BJ (cell line): Measurements from ENCODE around the gene MARCO. TPM values are rescaled to one million over a fixed set of nuclear protein-coding genes. Genes with fewer than 3 reads are reported as not detected.
"Not testable (repeated sequence)": the region's sequence is repeated elsewhere in the genome, so short reads cannot be mapped to it uniquely, and the experiment has no call there.

Experiments used
- CTCF ChIA-PET: fragments of 350-600 bp; formaldehyde crosslinking; extraction: SDS; loops from one replicate; lab custom pipeline; 2021; ENCODE audit warnings: antibody characterized with exemption, inconsistent platforms; lab: Yijun Ruan, JAX
- POLR2A ChIA-PET: fragments of 300-600 bp; sonication (Branson Sonifier 250); formaldehyde crosslinking; extraction: SDS; loops from one replicate; lab custom pipeline; 2021; ENCODE audit warnings: antibody characterized with exemption; lab: Charles Lee
- DNase-seq: peaks from one replicate; pipeline ENCODE4 v3.0.0-alpha.2; 2011; ENCODE audit warnings: low read depth
- H3K27me3 ChIP-seq: 2 replicates; pipeline ENCODE4 v1.6.0; 2011; ENCODE audit warnings: low read length; ENCODE audit not compliant: control insufficient read depth, insufficient read depth
- H3K36me3 ChIP-seq: 2 replicates; pipeline ENCODE4 v1.5.1; 2011; ENCODE audit warnings: low read length; ENCODE audit not compliant: control insufficient read depth, insufficient read depth
- H3K4me3 ChIP-seq: 2 replicates; pipeline ENCODE4 v1.5.1; 2011; ENCODE audit warnings: low read depth, mild to moderate bottlenecking, control low read depth, low read length
- CTCF ChIP-seq: IDR thresholded peaks from 2 replicates; pipeline ENCODE4 v1.5.1; 2011; ENCODE audit warnings: low read depth, mild to moderate bottlenecking, control low read depth, inconsistent platforms, low read length, moderate library complexity; ENCODE audit not compliant: insufficient read depth
- polyA plus RNA-seq: library from polyadenylated mRNA; depleted of rRNA; stranded (reverse); fragments of >200 nt; gene quantifications from 2 replicates; pipeline ENCODE4 v1.2.3, GENCODE V29; 2011

MARCO gene
- polyA plus RNA-seq, 1 experiment, result not detected

- no peak overlapping the region for H3K4me3 ChIP-seq
- no peaks in the 10 kb centered on the region for H3K36me3 ChIP-seq
- TF ChIP-seq CTCF, result no peak
- H3K27me3 ChIP-seq, result no peaks in the 10 kb centered on the region
- CTCF ChIA-PET, result no interaction called here
- POLR2A ChIA-PET, result no interaction called here
- no peak for DNase-seq
Measured at GRCh38 chr2:118943286-118943685, 1.3 kb downstream of the MARCO start.

DNA sequence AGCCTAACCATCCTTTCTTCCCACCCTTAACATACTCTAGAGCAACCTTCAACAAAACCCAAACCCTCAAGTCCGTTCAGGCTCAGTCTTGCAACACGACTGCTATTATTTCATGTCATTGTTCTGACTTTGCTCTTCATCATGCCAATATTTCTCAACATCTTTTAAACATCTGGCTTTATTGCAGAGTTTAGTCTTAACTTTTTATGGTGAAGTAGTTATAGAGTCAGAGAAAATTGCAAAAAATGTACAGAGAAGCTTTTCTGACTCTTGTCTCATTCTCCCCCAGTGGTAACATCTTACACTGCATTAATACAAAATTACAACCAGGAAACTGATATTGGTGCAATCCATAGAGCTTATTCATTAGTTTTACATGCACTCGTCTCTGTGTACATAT is 3.9 kb downstream of the MARCO start:
- CTCF ChIA-PET, result no interaction called here
- TF ChIP-seq CTCF, result no peak
- H3K36me3 ChIP-seq, result no peaks in the 10 kb centered on the region
- no peak overlapping the region for H3K4me3 ChIP-seq
- DNase-seq, result no peak
- POLR2A ChIA-PET, result no interaction called here
- H3K27me3 ChIP-seq, result no peaks in the 10 kb centered on the region

DNA sequence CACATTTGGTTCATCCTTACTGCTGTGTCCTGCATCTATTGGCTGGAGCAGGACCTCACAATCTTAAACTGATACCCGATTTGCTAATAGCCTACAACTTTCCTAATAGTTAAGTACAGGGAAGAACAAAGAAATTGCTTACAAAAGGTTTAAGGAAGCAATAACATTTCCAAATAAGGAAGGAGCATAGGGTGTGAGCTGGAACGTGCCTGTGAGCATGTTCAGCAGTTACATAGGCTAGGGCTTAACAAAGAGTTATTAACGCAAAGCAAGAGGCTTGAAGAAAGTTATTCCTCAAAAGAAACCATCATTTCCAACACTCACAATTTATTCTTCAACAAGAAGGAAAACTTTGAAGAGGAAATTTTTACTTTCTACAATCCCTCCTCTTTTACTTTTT is 6.3 kb downstream of the MARCO start:
- DNase-seq, H3K36me3 ChIP-seq, H3K27me3 ChIP-seq, H3K4me3 ChIP-seq, POLR2A ChIA-PET, CTCF ChIA-PET: not testable (repeated sequence)

- no peaks in the 10 kb centered on the region for H3K27me3 ChIP-seq
- ChIA-PET POLR2A (no interaction called here), CTCF (no interaction called here)
- no peak for DNase-seq
- TF ChIP-seq CTCF, result no peak
- H3K36me3 ChIP-seq, result no peaks in the 10 kb centered on the region
- no peak overlapping the region for H3K4me3 ChIP-seq
Measured at GRCh38 chr2:118954297-118955060, 12.5 kb downstream of the MARCO start.

DNA sequence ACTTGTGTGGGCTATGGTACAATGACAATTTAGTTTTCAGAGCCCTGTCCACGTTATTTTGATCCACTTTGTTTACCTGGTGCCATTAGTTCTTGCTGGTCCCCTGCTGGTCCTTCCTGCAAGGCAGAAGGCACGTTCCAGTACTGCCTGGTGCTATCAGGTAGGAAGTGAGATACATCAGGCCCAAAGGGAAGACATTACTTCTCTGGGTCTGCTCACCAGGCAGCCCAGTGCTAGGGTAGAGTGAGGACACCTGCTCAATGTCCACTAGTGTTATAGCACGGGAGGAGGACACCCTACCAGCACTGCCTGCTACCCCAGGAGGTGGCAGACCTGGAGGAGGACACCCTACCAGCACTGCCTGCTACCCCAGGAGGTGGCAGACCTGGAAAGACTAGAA is 23.7 kb downstream of the MARCO start:
- ChIA-PET CTCF (interaction anchor here (1.1 kb wide), 1 partner anchor 326 kb away, joined by 3 read pairs; no protein-coding TSS in a partner anchor), POLR2A (no interaction called here)
- H3K27me3 ChIP-seq, result no peaks in the 10 kb centered on the region
- no peak for TF ChIP-seq CTCF
- H3K36me3 ChIP-seq, result no peaks in the 10 kb centered on the region
- DNase-seq, result no peak
- H3K4me3 ChIP-seq, result no peak overlapping the region
